Trophoblast cell (in vitro differentiated cells and primary cell): Measurements from ENCODE around the gene HOXA4.

ENCODE experiments used
- DNase-seq, 2 donors: peaks; one replicate each; pipeline ENCODE4 v3.0.0-alpha.2; 2016
- H2AFZ ChIP-seq: 2 replicates; pipeline ENCODE4 v1.6.1; 2013; ENCODE audit warnings: low read length, moderate library complexity, mild to moderate bottlenecking; ENCODE audit not compliant: insufficient read depth, poor library complexity
- H2AK5ac ChIP-seq: 2 replicates; pipeline ENCODE4 v1.6.1; 2013; ENCODE audit warnings: mild to moderate bottlenecking, low read length
- H2BK120ac ChIP-seq: 2 replicates; pipeline ENCODE4 v1.6.1; 2013; ENCODE audit warnings: low read length, mild to moderate bottlenecking, moderate library complexity; ENCODE audit not compliant: insufficient read depth, poor library complexity
- H2BK12ac ChIP-seq: 2 replicates; pipeline ENCODE4 v1.6.1; 2013; ENCODE audit warnings: mild to moderate bottlenecking, low read length, moderate library complexity
- H2BK5ac ChIP-seq: 2 replicates; pipeline ENCODE4 v1.6.1; 2013; ENCODE audit warnings: low read length, low read depth, moderate library complexity, mild to moderate bottlenecking; ENCODE audit not compliant: poor library complexity
- H3K14ac ChIP-seq: 2 replicates; pipeline ENCODE4 v1.6.1; 2013; ENCODE audit warnings: mild to moderate bottlenecking, low read length
- H3K18ac ChIP-seq: 2 replicates; pipeline ENCODE4 v1.6.1; 2013; ENCODE audit warnings: mild to moderate bottlenecking, low read length
- H3K23ac ChIP-seq: 2 replicates; pipeline ENCODE4 v1.6.1; 2013; ENCODE audit warnings: low read length
- H3K27ac ChIP-seq: 2 replicates; pipeline ENCODE4 v1.5.1; 2013; ENCODE audit warnings: low read depth, mild to moderate bottlenecking, inconsistent platforms, low read length, moderate library complexity
- H3K27me3 ChIP-seq: 2 replicates; pipeline ENCODE4 v1.6.1; 2013; ENCODE audit warnings: inconsistent platforms, mild to moderate bottlenecking, low read length, moderate library complexity; ENCODE audit not compliant: insufficient read depth
- H3K36me3 ChIP-seq, 2 experiments: 1 replicate in 1 of 2; 2 replicates in 1 of 2; pipeline ENCODE4 v1.6.1; 2013; ENCODE audit warnings: low read length in 2 of 2, mild to moderate bottlenecking in 2 of 2, moderate library complexity in 1 of 2; ENCODE audit not compliant: insufficient read depth in 2 of 2, control insufficient read depth in 1 of 2
- H3K4ac ChIP-seq: 2 replicates; pipeline ENCODE4 v1.6.1; 2013; ENCODE audit warnings: low read depth, mild to moderate bottlenecking, low read length, moderate library complexity
- H3K4me1 ChIP-seq, 2 experiments: 1 replicate in 1 of 2; 2 replicates in 1 of 2; pipeline ENCODE4 v1.6.1; 2013; ENCODE audit warnings: low read length in 2 of 2, mild to moderate bottlenecking in 2 of 2, moderate library complexity in 1 of 2; ENCODE audit not compliant: insufficient read depth in 2 of 2, control insufficient read depth in 1 of 2
- H3K4me2 ChIP-seq: 2 replicates; pipeline ENCODE4 v1.6.1; 2013; ENCODE audit warnings: inconsistent platforms, mild to moderate bottlenecking, low read length, moderate library complexity
- H3K4me3 ChIP-seq: 2 replicates; pipeline ENCODE4 v1.5.1; 2013; ENCODE audit warnings: mild to moderate bottlenecking, low read depth, low read length, inconsistent platforms
- H3K79me1 ChIP-seq: one replicate; pipeline ENCODE4 v1.6.1; 2013; ENCODE audit warnings: low read length
- H3K79me2 ChIP-seq: 2 replicates; pipeline ENCODE4 v1.6.1; 2013; ENCODE audit warnings: low read length, mild to moderate bottlenecking; ENCODE audit not compliant: control insufficient read depth, insufficient read depth, poor library complexity
- H3K9ac ChIP-seq: 2 replicates; pipeline ENCODE4 v1.6.1; 2013; ENCODE audit warnings: mild to moderate bottlenecking, low read length
- H3K9me3 ChIP-seq: 2 replicates; pipeline ENCODE4 v1.6.1; 2013; ENCODE audit warnings: low read depth, mild to moderate bottlenecking, control low read depth, inconsistent platforms, low read length; ENCODE audit not compliant: insufficient read depth
- H4K12ac ChIP-seq: 2 replicates; pipeline ENCODE4 v1.6.1; 2013; ENCODE audit warnings: low read depth, mild to moderate bottlenecking, low read length, moderate library complexity
- H4K8ac ChIP-seq: 2 replicates; pipeline ENCODE4 v1.6.1; 2013; ENCODE audit warnings: low read depth, mild to moderate bottlenecking, low read length, moderate library complexity
- H4K91ac ChIP-seq: one replicate; pipeline ENCODE4 v1.6.1; 2013; ENCODE audit warnings: low read depth, mild to moderate bottlenecking, low read length, moderate library complexity
- WGBS: extraction: QIAGEN DNeasy Blood & Tissue Kit; methylation state at CpG from one replicate; pipeline ENCODE4 v1.1.7; 2013; ENCODE audit warnings: missing lambda C conversion rate; ENCODE audit not compliant: insufficient read length, insufficient coverage; ENCODE audit errors: extremely low coverage; 5-methylcytosine and 5-hydroxymethylcytosine counted together

The HOXA4 gene

DNA sequence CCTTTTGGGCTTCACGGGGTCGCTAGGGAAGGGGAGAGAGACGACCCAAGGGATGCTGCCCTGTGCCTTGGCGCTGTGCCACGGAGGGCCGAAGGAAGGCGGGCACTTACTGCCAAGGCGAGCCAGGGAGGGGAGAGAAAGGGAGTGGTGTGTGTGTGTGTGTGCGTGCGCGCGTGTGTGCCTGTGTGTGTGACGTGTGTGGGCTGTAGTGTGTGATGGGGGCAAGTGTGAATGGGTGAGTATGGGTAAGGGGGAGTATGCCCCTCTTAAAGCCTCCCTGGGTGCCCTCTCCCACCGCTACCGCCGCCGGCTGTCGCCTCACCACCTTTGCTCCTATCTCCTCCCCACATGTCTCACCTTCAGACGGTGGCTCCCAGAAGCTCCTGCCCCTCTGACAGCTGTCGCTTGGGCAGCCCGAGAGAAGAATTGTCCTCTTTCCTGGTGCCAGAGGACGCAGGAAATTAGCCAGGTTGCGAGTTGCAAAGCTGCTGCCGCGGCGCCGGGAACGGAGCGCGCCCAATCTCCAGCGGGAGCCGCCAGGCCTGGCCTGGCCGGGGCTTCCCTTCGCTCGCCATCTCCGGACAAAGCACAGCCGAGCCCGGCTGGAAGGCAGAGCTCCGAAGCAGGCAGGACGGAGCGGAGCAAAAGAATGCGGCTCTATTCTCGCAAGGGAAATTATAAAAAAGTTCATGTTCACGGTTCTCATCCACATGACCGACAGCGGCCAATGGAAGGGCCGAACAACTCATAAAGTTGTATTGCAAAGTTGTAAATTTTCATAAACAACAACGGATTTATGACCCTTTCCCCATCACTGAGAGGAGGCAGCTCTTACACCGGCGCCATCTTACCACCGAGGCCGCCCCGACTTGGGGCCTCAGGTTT lies 21.6 kb upstream of the HOXA4 start, which contains the start of gene HOXA3:
Gene HOXA3, minus strand, starts transcription at position 653 of the 885 bp plus-strand sequence. CDS start 41,943 bp downstream, outside the sequence.
- Histone ChIP-seq H2BK12ac (no peak within 1 kb of the TSS), H3K18ac (no peak within 1 kb of the TSS), H3K27ac (no peak within 1 kb of the TSS), H3K23ac (no peak within 1 kb of the TSS), H4K91ac (no peak within 1 kb of the TSS), H2AK5ac (no peak within 1 kb of the TSS), H3K36me3 (no peaks in the 10 kb centered on the region), H3K9ac (no peak within 1 kb of the TSS), H2BK5ac (no peak within 1 kb of the TSS), H3K4ac (no peak within 1 kb of the TSS), H3K9me3 (peaks cover 51% of the 10 kb centered on the region), H3K27me3 (peaks cover 90% of the 10 kb centered on the region), H4K12ac (no peak within 1 kb of the TSS), H3K14ac (no peak within 1 kb of the TSS), H3K4me3 (no peak within 1 kb of the TSS), H2BK120ac (no peak within 1 kb of the TSS), H3K79me2 (no peaks in the 10 kb centered on the region), H3K4me2 (no peak within 1 kb of the TSS), H3K79me1 (no peaks in the 10 kb centered on the region), H3K4me1 (peaks cover 0 to 2% of the 10 kb centered on the region in 2 experiments), H2AFZ (no peak within 1 kb of the TSS), H4K8ac (no peak within 1 kb of the TSS)
- DNase-seq, result peak in 1 of 2 donors; percentile 27
- no CpG with 5 or more reads among the region's 53 CpGs for WGBS

DNA sequence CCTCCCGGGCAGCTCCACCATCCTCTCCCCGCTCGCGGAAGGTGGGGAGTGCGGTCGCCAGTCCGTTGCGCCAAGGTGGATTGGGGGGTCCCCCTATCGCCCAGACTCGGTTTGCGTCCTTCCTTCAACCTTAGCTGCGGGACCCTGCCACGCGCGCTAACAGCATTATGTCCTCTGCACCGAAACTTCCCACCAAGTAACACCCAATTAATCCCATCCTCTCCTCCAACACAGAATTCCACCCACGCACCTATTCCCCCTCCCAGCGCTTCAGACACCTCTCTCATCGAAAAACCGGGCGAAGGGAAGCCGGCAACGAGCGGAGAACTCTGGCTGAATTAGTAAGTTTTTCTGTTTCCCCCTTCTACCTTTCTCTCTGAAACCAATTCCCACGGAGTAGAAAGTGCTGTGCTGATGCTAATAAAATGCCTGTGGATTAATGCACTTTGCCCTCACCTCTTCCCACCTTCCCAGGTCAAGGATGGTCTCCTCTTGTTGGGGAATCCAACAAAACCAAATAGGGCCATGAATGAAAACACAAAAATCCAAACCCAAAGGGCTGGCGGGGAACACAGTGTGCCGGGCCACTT lies 20.9 kb upstream of the HOXA4 start:
- WGBS, result no CpG with 5 or more reads among the region's 27 CpGs
- H3K4me1 ChIP-seq, result peaks cover 0 to 2% of the 10 kb centered on the region in 2 experiments
- no peaks in the 10 kb centered on the region for H3K79me1 ChIP-seq
- H2AK5ac ChIP-seq, result no peak overlapping the region
- H3K9ac ChIP-seq, result no peak overlapping the region
- no peak overlapping the region for H3K23ac ChIP-seq
- peaks cover 49% of the 10 kb centered on the region for H3K9me3 ChIP-seq
- no peak overlapping the region for H4K8ac ChIP-seq
- no peak overlapping the region for H3K18ac ChIP-seq
- H3K79me2 ChIP-seq, result no peaks in the 10 kb centered on the region
- no peak overlapping the region for H3K27ac ChIP-seq
- H3K4me3 ChIP-seq, result no peak overlapping the region
- no peak overlapping the region for H2AFZ ChIP-seq
- no peaks in the 10 kb centered on the region for H3K36me3 ChIP-seq
- no peak overlapping the region for H2BK5ac ChIP-seq
- no peak overlapping the region for H2BK120ac ChIP-seq
- peak overlapping the region; percentile 59 for H3K4me2 ChIP-seq
- H4K91ac ChIP-seq, result no peak overlapping the region
- H2BK12ac ChIP-seq, result no peak overlapping the region
- no peak for DNase-seq
- H3K14ac ChIP-seq, result no peak overlapping the region
- H3K27me3 ChIP-seq, result peaks cover 90% of the 10 kb centered on the region
- H3K4ac ChIP-seq, result no peak overlapping the region
- no peak overlapping the region for H4K12ac ChIP-seq

DNA sequence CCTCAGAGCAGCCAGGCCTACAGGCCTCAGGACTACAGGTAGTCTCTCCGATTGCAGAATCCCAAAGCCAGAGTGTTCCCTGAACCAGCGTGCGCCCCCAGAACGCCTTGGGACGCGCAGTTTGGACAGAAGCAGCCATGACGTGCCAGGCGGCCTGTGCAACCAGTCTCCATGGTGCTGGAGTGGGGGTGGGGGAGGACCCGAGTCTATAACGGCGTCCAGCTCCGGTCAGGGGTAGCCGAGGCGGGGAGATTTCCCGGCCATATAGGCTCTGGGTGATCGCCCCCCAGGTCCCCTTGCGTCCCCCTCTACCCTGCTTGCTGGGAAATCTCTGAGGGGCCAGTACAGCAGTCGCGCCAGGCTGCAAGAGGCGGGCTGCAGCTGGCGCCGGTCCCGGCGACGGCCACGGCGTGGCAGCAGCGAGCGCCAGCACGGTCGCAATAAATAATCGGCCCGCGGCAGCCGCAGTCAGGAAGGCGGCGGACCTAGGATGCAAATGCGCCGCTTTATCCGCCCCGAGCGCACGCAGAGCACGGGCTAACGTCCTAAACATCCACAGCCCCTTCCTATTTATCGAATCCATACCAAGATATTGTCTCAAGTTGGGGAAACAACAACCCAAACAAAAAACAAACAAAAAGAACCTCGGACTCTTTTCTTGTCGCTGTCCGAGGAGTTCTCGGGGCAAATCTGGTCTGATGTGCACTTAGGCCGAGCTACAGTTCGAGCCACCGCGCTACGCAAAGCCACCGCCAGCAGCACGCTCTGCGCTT lies 20.2 kb upstream of the HOXA4 start:
- H2BK120ac ChIP-seq, result no peak overlapping the region
- DNase-seq, result peak; percentile 50 to 83
- H3K9me3 ChIP-seq, result peaks cover 47% of the 10 kb centered on the region
- H3K4ac ChIP-seq, result no peak overlapping the region
- no peaks in the 10 kb centered on the region for H3K4me1 ChIP-seq
- WGBS, result no CpG with 5 or more reads among the region's 58 CpGs
- H4K91ac ChIP-seq, result no peak overlapping the region
- no peaks in the 10 kb centered on the region for H3K79me1 ChIP-seq
- H4K8ac ChIP-seq, result no peak overlapping the region
- no peak overlapping the region for H3K9ac ChIP-seq
- H3K36me3 ChIP-seq, result no peaks in the 10 kb centered on the region
- H3K27ac ChIP-seq, result no peak overlapping the region
- no peak overlapping the region for H3K14ac ChIP-seq
- no peak overlapping the region for H3K18ac ChIP-seq
- H3K4me2 ChIP-seq, result peak overlapping the region; percentile 59
- no peak overlapping the region for H2AK5ac ChIP-seq
- H3K23ac ChIP-seq, result no peak overlapping the region
- H4K12ac ChIP-seq, result no peak overlapping the region
- no peak overlapping the region for H2BK5ac ChIP-seq
- H2BK12ac ChIP-seq, result no peak overlapping the region
- no peak overlapping the region for H2AFZ ChIP-seq
- no peak overlapping the region for H3K4me3 ChIP-seq
- no peaks in the 10 kb centered on the region for H3K79me2 ChIP-seq
- H3K27me3 ChIP-seq, result peaks cover 89% of the 10 kb centered on the region

DNA sequence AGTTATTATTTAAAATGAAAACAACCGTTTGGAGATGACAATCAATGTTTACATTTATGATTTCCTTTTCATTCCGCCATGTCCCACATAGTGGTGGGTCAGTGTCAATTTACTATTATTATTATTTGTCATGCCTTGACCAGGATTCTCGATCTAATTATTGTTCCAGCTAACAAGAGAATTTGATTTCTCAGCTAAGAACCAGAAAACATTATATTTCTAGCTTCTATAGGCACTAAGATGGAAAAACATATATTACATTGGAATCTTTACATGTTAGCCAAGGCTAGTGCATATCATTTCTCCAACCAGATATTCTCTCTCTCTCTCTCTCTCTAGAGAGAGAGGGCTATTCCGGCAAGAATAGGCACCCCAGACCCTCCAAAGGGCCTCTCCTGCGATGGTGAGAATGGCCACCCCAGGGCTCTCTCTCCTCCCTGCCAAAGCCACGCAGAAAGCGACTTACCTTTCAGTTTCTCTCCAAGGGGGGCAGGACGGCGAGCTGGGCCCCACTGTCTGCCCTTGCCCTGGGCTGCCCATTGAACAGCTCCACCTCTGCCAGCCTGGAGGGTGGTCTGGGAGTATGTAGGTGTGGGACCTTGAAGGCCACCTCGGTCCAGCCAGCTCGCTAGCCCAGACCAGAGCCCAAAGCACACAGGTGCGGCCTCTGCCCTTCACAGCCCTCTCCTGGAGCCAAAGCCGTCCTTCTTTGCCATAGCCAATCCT lies 19.4 kb upstream of the HOXA4 start:
- H3K9ac ChIP-seq, result no peak overlapping the region
- H3K27ac ChIP-seq, result no peak overlapping the region
- H3K9me3 ChIP-seq, result peaks cover 45% of the 10 kb centered on the region
- peaks cover 89% of the 10 kb centered on the region for H3K27me3 ChIP-seq
- no peak overlapping the region for H2BK5ac ChIP-seq
- DNase-seq, result no peak
- no peak overlapping the region for H2BK12ac ChIP-seq
- H3K4ac ChIP-seq, result no peak overlapping the region
- no peak overlapping the region for H2AK5ac ChIP-seq
- no peaks in the 10 kb centered on the region for H3K36me3 ChIP-seq
- no peak overlapping the region for H2AFZ ChIP-seq
- no peak overlapping the region for H4K8ac ChIP-seq
- H4K12ac ChIP-seq, result no peak overlapping the region
- H3K18ac ChIP-seq, result no peak overlapping the region
- H3K4me2 ChIP-seq, result no peak overlapping the region
- H3K79me2 ChIP-seq, result no peaks in the 10 kb centered on the region
- no CpG with 5 or more reads among the region's 13 CpGs for WGBS
- H4K91ac ChIP-seq, result no peak overlapping the region
- no peaks in the 10 kb centered on the region for H3K4me1 ChIP-seq
- no peak overlapping the region for H3K4me3 ChIP-seq
- no peak overlapping the region for H2BK120ac ChIP-seq
- H3K23ac ChIP-seq, result no peak overlapping the region
- no peaks in the 10 kb centered on the region for H3K79me1 ChIP-seq
- H3K14ac ChIP-seq, result no peak overlapping the region
